ENCODE results near the gene MAML2.

DNA sequence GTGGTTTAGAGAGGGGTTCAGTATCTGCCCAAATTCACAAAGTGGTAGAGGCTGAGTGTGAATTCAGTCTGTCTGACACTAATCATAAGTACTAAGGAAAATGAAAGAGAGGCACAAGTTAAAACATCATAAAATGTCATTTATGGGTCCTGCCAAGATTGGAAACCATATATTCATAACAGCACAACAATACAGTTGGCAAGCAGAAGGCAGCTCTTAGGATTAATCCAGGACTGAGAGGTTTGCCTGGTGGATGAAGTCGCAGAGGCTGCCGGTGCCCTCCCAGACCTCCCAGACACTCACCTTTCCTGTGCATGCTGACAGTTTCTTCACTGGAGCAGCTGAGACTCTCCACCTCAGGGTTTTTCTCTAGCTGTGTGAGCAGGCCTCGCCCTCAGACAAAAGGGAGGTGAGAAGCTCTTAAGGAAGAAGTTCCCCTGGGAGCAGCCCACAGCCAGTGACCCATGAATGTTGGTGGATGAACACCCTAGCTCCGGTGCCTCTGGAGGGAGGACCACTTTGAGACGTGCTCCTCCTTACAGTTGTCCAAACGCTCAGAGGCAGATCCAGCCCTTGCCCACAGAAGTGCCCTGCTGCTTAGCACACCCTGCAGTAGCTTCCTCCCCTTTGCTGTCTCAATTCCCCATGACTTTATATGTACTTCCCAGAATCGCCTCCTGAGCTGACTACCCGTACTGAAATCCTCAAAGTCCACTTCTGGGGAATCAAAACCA lies 43.7 kb downstream of the MAML2 start:
- TF ChIP-seq, protein P1, sequence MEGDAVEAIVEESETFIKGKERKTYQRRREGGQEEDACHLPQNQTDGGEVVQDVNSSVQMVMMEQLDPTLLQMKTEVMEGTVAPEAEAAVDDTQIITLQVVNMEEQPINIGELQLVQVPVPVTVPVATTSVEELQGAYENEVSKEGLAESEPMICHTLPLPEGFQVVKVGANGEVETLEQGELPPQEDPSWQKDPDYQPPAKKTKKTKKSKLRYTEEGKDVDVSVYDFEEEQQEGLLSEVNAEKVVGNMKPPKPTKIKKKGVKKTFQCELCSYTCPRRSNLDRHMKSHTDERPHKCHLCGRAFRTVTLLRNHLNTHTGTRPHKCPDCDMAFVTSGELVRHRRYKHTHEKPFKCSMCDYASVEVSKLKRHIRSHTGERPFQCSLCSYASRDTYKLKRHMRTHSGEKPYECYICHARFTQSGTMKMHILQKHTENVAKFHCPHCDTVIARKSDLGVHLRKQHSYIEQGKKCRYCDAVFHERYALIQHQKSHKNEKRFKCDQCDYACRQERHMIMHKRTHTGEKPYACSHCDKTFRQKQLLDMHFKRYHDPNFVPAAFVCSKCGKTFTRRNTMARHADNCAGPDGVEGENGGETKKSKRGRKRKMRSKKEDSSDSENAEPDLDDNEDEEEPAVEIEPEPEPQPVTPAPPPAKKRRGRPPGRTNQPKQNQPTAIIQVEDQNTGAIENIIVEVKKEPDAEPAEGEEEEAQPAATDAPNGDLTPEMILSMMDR (IDR thresholded peaks at IDR 0.05; ENCODE audit: low read length) = no peak
- TF ChIP-seq EZH2 (optimal IDR thresholded peaks at IDR 0.05; ENCODE audit: low read depth, low read length) = no peak

Measured in MM.1S (cell line).